H1 (cell line): Measurements from ENCODE around the gene PRSS22. TPM values are rescaled to one million over a fixed set of nuclear protein-coding genes. Genes with fewer than 3 reads are reported as not detected.

Experiments
- GABPA ChIP-seq: IDR thresholded peaks from 2 replicates; pipeline ENCODE4 v1.6.1; 2011; ENCODE audit warnings: mild to moderate bottlenecking, low read length, moderate library complexity, borderline replicate concordance; ENCODE audit not compliant: insufficient read depth
- KDM4A ChIP-seq: IDR thresholded peaks from one replicate; pipeline ENCODE4 v1.7.1; 2012; ENCODE audit warnings: low read depth, mild to moderate bottlenecking, moderate library complexity, low read length, inconsistent platforms; ENCODE audit not compliant: severe bottlenecking
- RAD21 ChIP-seq, 2 experiments: IDR thresholded peaks in 1 of 2; conservative IDR thresholded peaks in 1 of 2; 2 replicates each; pipeline ENCODE4 v1.6.1; 2011; ENCODE audit warnings: low read depth in 2 of 2, low read length in 2 of 2, improper control_type of control experiment in 1 of 2, inconsistent platforms in 1 of 2, mild to moderate bottlenecking in 1 of 2, moderate library complexity in 1 of 2
- SAP30 ChIP-seq: fragments of 300-600 bp; sonication (generic); IDR thresholded peaks from 2 replicates; pipeline ENCODE4 v1.7.1; 2012; ENCODE audit warnings: low read length, moderate library complexity, mild to moderate bottlenecking, inconsistent platforms; ENCODE audit not compliant: insufficient read depth, insufficient replicate concordance
- SUZ12 ChIP-seq: fragments of 200-600 bp; sonication (generic); IDR thresholded peaks from 2 replicates; pipeline ENCODE4 v1.6.1; 2012; ENCODE audit warnings: mild to moderate bottlenecking, inconsistent platforms, low read length, moderate library complexity, mixed read lengths
- TEAD4 ChIP-seq: IDR thresholded peaks from 2 replicates; pipeline ENCODE4 v1.6.1; 2012; ENCODE audit warnings: low read depth, low read length, inconsistent platforms, mixed read lengths
- polyA plus RNA-seq, 7 experiments: library from polyadenylated mRNA; depleted of rRNA in 3 of 7; stranded (reverse) in 5 of 7; unstranded in 2 of 7; fragments of >200 nt in 5 of 7; fragments of 200-250 nt in 2 of 7; gene quantifications; 1 replicate in 5 of 7; 2 replicates in 1 of 7; 4 replicates in 1 of 7; pipeline versions ENCODE4 v1.2.1 to v1.2.3, GENCODE V29; 2011 to 2013; ENCODE audit warnings: missing spikeins in 2 of 7, mixed read lengths in 2 of 7
- total RNA-seq: library from RNA; stranded (reverse); fragmentation: NEBNext Ultra II Directional; extraction: Animal tissue kit (Norgen Biotek cat#: 25700); gene quantifications from 2 replicates; pipeline ENCODE4 v1.2.1, GENCODE V29; 2021
- TF ChIP-seq, protein P1 (sequence below): fragments of 300-600 bp; sonication (generic); IDR thresholded peaks from 2 replicates; pipeline ENCODE4 v1.7.1; 2012; ENCODE audit warnings: low read length, moderate library complexity, mild to moderate bottlenecking, inconsistent platforms; ENCODE audit not compliant: insufficient replicate concordance

PRSS22 gene
- total and polyA plus RNA-seq, 2 of the 8 experiments (the other 6 are each of a cell fraction or from before 2014, with no cell fraction given) = 4.0 to 4.4 TPM

DNA sequence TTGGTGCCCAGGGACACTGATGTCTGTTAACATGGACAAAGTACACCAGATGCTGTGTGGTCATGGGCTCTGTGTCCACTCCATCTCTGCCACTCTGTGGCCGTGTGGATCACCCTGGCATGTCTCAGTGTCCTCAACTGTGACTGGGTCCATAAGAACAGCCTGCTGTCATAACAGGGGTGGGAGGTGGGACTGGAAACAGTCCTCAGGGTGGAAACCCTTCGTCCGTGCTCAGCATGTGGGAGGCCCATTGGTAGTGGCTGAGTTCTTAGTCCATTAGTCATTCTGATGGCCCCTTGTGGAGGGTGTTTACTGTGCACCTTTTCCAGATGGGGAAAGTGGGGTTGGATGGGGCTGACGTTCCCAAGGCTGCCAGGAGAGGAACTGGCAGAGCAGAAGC, 37.8 kb upstream of the PRSS22 start (continued):
- TF ChIP-seq GABPA (no peak), SAP30 (no peak), TEAD4 (no peak), KDM4A (no peak), RAD21 (IDR thresholded peaks at IDR 0.05 in 1 of 2, conservative IDR thresholded peaks at IDR 0.05 in 1 of 2; ENCODE audit: low read depth in 2 of 2, low read length in 2 of 2) (no peak), SUZ12 (no peak)
- TF ChIP-seq, protein P1, sequence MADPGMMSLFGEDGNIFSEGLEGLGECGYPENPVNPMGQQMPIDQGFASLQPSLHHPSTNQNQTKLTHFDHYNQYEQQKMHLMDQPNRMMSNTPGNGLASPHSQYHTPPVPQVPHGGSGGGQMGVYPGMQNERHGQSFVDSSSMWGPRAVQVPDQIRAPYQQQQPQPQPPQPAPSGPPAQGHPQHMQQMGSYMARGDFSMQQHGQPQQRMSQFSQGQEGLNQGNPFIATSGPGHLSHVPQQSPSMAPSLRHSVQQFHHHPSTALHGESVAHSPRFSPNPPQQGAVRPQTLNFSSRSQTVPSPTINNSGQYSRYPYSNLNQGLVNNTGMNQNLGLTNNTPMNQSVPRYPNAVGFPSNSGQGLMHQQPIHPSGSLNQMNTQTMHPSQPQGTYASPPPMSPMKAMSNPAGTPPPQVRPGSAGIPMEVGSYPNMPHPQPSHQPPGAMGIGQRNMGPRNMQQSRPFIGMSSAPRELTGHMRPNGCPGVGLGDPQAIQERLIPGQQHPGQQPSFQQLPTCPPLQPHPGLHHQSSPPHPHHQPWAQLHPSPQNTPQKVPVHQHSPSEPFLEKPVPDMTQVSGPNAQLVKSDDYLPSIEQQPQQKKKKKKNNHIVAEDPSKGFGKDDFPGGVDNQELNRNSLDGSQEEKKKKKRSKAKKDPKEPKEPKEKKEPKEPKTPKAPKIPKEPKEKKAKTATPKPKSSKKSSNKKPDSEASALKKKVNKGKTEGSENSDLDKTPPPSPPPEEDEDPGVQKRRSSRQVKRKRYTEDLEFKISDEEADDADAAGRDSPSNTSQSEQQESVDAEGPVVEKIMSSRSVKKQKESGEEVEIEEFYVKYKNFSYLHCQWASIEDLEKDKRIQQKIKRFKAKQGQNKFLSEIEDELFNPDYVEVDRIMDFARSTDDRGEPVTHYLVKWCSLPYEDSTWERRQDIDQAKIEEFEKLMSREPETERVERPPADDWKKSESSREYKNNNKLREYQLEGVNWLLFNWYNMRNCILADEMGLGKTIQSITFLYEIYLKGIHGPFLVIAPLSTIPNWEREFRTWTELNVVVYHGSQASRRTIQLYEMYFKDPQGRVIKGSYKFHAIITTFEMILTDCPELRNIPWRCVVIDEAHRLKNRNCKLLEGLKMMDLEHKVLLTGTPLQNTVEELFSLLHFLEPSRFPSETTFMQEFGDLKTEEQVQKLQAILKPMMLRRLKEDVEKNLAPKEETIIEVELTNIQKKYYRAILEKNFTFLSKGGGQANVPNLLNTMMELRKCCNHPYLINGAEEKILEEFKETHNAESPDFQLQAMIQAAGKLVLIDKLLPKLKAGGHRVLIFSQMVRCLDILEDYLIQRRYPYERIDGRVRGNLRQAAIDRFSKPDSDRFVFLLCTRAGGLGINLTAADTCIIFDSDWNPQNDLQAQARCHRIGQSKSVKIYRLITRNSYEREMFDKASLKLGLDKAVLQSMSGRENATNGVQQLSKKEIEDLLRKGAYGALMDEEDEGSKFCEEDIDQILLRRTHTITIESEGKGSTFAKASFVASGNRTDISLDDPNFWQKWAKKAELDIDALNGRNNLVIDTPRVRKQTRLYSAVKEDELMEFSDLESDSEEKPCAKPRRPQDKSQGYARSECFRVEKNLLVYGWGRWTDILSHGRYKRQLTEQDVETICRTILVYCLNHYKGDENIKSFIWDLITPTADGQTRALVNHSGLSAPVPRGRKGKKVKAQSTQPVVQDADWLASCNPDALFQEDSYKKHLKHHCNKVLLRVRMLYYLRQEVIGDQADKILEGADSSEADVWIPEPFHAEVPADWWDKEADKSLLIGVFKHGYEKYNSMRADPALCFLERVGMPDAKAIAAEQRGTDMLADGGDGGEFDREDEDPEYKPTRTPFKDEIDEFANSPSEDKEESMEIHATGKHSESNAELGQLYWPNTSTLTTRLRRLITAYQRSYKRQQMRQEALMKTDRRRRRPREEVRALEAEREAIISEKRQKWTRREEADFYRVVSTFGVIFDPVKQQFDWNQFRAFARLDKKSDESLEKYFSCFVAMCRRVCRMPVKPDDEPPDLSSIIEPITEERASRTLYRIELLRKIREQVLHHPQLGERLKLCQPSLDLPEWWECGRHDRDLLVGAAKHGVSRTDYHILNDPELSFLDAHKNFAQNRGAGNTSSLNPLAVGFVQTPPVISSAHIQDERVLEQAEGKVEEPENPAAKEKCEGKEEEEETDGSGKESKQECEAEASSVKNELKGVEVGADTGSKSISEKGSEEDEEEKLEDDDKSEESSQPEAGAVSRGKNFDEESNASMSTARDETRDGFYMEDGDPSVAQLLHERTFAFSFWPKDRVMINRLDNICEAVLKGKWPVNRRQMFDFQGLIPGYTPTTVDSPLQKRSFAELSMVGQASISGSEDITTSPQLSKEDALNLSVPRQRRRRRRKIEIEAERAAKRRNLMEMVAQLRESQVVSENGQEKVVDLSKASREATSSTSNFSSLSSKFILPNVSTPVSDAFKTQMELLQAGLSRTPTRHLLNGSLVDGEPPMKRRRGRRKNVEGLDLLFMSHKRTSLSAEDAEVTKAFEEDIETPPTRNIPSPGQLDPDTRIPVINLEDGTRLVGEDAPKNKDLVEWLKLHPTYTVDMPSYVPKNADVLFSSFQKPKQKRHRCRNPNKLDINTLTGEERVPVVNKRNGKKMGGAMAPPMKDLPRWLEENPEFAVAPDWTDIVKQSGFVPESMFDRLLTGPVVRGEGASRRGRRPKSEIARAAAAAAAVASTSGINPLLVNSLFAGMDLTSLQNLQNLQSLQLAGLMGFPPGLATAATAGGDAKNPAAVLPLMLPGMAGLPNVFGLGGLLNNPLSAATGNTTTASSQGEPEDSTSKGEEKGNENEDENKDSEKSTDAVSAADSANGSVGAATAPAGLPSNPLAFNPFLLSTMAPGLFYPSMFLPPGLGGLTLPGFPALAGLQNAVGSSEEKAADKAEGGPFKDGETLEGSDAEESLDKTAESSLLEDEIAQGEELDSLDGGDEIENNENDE = no peak
